Naive thymus-derived CD4-positive, alpha-beta T cell (primary cell): Measurements from ENCODE around the gene CIDEC. TPM values are rescaled to one million over a fixed set of nuclear protein-coding genes. Genes with fewer than 3 reads are reported as not detected.

Experiments
- ATAC-seq: fragments of 150-1000 bp; cut with Tn5 transposase; 2 replicates; pipeline ENCODE4 v1.10.0; 2021; ENCODE audit warnings: mild to moderate bottlenecking, moderate library complexity
- CTCF ChIA-PET: fragments of 350-600 bp; sonication (Branson Sonifier 250); formaldehyde crosslinking; loops from one replicate; lab custom pipeline; 2021; ENCODE audit warnings: antibody characterized with exemption; lab: Charles Lee
- POLR2A ChIA-PET: fragments of 350-600 bp; sonication (Branson Sonifier 250); formaldehyde crosslinking; loops from one replicate; lab custom pipeline; 2021; ENCODE audit warnings: antibody characterized with exemption, inconsistent platforms; lab: Charles Lee
- DNase-seq, 9 donors: peaks; one replicate each; pipeline versions ENCODE4 v3.0.0 to v3.0.0-alpha.2; 2020 to 2022; ENCODE audit warnings: mixed read lengths in 1 of 9
- H3K27ac ChIP-seq: one replicate; pipeline ENCODE4 v1.7.0; 2013; ENCODE audit warnings: mild to moderate bottlenecking, low read depth, low read length, moderate library complexity
- H3K27me3 ChIP-seq, 2 donors: one replicate each; pipeline ENCODE4 v1.7.0; 2013; ENCODE audit warnings: low read length in 2 of 2, mild to moderate bottlenecking in 2 of 2, moderate library complexity in 2 of 2; ENCODE audit not compliant: control insufficient read depth in 2 of 2, insufficient read depth in 2 of 2
- H3K36me3 ChIP-seq, 3 experiments: 1 replicate in 2 of 3; 2 replicates in 1 of 3; pipeline ENCODE4 v1.7.0; 2013; ENCODE audit warnings: low read length in 3 of 3, mild to moderate bottlenecking in 3 of 3, moderate library complexity in 1 of 3; ENCODE audit not compliant: insufficient read depth in 3 of 3, control insufficient read depth in 2 of 3
- H3K4me1 ChIP-seq, 2 donors: one replicate each; pipeline ENCODE4 v1.7.0; 2013; ENCODE audit warnings: low read length in 2 of 2, mild to moderate bottlenecking in 2 of 2, moderate library complexity in 1 of 2; ENCODE audit not compliant: control insufficient read depth in 2 of 2, insufficient read depth in 2 of 2
- H3K4me3 ChIP-seq: 2 replicates; pipeline ENCODE4 v1.7.0; 2013; ENCODE audit warnings: mild to moderate bottlenecking, low read length
- H3K9me3 ChIP-seq, 3 experiments: 1 replicate in 2 of 3; 2 replicates in 1 of 3; pipeline ENCODE4 v1.7.0; 2013; ENCODE audit warnings: low read length in 3 of 3; ENCODE audit not compliant: control insufficient read depth in 2 of 3
- H3K27ac Mint-ChIP-seq, 9 donors: one replicate each; pipeline ENCODE4 v1.8.0; 2020 to 2022; ENCODE audit warnings: mixed read lengths in 9 of 9, mild to moderate bottlenecking in 8 of 9, moderate library complexity in 5 of 9, inconsistent platforms in 2 of 9
- H3K27me3 Mint-ChIP-seq, 5 donors: one replicate each; pipeline ENCODE4 v1.8.0; 2021 to 2022; ENCODE audit warnings: mixed read lengths in 5 of 5, mild to moderate bottlenecking in 1 of 5
- H3K36me3 Mint-ChIP-seq, 5 donors: one replicate each; pipeline ENCODE4 v1.8.0; 2020 to 2022; ENCODE audit warnings: mixed read lengths in 5 of 5, mild to moderate bottlenecking in 3 of 5, inconsistent platforms in 1 of 5
- H3K4me1 Mint-ChIP-seq, 7 donors: one replicate each; pipeline ENCODE4 v1.8.0; 2020 to 2022; ENCODE audit warnings: mixed read lengths in 7 of 7, mild to moderate bottlenecking in 3 of 7, inconsistent platforms in 1 of 7
- H3K4me3 Mint-ChIP-seq, 10 donors: one replicate each; pipeline ENCODE4 v1.8.0; 2020 to 2022; ENCODE audit warnings: mild to moderate bottlenecking in 10 of 10, mixed read lengths in 10 of 10, moderate library complexity in 6 of 10, inconsistent platforms in 2 of 10
- H3K9me3 Mint-ChIP-seq, 11 donors: one replicate each; pipeline ENCODE4 v1.8.0; 2020 to 2022; ENCODE audit warnings: mixed read lengths in 11 of 11, mild to moderate bottlenecking in 4 of 11, inconsistent platforms in 1 of 11, moderate library complexity in 1 of 11
- intact Hi-C, 2 donors: fragments of 100-400 bp; cut with micrococcal nuclease; formaldehyde crosslinking; loops; one replicate each; pipeline ENCODE4 v1.15.1; 2023
- polyA plus RNA-seq, 2 donors: library from polyadenylated mRNA; unstranded; fragments of 300-500 nt; fragmentation: Illumina TruSeq; gene quantifications; one replicate each; pipeline ENCODE4 v1.2.3, GENCODE V29; 2021
- total RNA-seq, 6 experiments: library from RNA in 5 of 6; stranded (reverse) in 5 of 6; gene quantifications; 1 replicate in 5 of 6; 2 replicates in 1 of 6; pipeline ENCODE4 v1.2.3 and lab custom pipeline; 2021 to 2026

The CIDEC gene, protein sequence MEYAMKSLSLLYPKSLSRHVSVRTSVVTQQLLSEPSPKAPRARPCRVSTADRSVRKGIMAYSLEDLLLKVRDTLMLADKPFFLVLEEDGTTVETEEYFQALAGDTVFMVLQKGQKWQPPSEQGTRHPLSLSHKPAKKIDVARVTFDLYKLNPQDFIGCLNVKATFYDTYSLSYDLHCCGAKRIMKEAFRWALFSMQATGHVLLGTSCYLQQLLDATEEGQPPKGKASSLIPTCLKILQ
- total RNA-seq: not detected
- polyA plus RNA-seq: not detected
- total RNA-seq (lab: John Stamatoyannopoulos, UW): not detected

DNA sequence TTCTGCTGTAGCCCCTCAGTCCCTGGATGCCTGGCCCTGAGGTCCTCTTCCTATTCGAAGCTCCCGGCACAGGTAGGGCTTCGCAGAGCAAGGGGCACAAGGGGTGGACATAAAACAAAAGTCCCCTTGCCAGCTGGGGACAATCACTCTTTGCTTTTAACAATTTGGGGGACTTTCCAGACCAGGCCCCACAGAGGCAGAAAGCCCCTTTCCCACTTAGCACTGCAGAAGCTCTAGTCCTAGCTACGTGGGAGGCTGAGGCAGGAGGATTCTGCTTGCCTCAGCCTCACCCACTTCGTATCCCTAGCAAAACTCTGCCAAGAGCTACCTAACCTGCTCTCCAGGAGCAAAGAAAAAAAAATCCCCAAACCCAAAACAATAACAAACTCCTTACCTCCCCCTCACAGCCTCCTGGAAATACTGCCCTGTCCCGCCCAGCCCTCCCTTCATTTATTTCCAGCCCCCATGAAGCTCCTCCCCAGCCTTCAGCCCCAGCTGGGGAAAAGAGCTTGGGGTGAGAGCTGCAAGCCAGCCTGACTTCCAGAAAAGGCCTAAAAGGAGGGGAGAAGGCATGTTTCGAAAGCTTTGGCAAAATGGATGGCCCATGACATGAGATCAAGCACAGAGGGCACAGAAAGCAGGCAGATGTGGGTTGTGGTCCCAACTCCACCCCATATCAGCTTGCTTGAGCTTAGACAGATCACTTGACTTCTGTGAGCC is at the start of gene CIDEC:
Gene CIDEC, minus strand, starts transcription at position 424 of the 720 bp plus-strand sequence. CDS start 1,767 bp downstream, outside the sequence.
- DNase-seq (no peak), ATAC-seq (no peak)
- no peaks in the 10 kb centered on the region for H3K36me3 ChIP-seq
- intact Hi-C loops: no loop called here
- H3K4me1 ChIP-seq: no peaks in the 10 kb centered on the region
- no peak within 1 kb of the TSS for H3K4me3 ChIP-seq
- peaks cover 0 to 5% (median 0%) of the 10 kb centered on the region in 5 donors for H3K27me3 Mint-ChIP-seq
- ChIA-PET CTCF (no interaction called here), POLR2A (interaction anchor here (1.1 kb wide), 1 partner anchor 10 kb away, joined by 3 read pairs; no protein-coding TSS in a partner anchor)
- H3K27me3 ChIP-seq: no peaks in the 10 kb centered on the region
- no peaks in the 10 kb centered on the region for H3K9me3 ChIP-seq
- H3K27ac ChIP-seq: no peak within 1 kb of the TSS
- H3K36me3 Mint-ChIP-seq: peaks cover 0 to 3% (median 0%) of the 10 kb centered on the region in 5 donors
- H3K27ac Mint-ChIP-seq: no peak within 1 kb of the TSS
- no peaks in the 10 kb centered on the region for H3K4me1 Mint-ChIP-seq
- no peak within 1 kb of the TSS for H3K4me3 Mint-ChIP-seq
- no peaks in the 10 kb centered on the region for H3K9me3 Mint-ChIP-seq

DNA sequence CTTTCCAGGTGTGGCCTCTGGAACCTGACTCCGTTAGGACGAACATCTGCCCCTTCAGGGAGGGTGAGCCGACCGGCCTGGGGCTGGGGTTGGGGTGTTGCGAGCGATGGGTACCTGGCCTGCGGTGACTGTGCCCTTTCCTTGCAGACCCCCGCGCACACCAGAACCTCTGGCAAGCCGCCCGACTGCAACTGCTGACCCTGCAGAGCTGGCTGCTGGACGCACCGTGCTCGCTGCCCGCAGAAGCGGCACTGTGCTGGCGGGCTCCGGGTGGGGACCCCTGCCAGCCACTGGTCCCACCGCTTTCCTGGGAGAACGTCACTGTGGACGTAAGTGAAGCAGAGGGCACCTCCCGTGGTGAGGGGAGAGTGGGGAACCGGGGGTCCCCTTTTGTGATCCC is 48.1 kb upstream of the CIDEC start:
- Histone ChIP-seq H3K27ac (no peak overlapping the region), H3K4me1 (peaks cover 8% of the 10 kb centered on the region in 2 donors), H3K27me3 (no peaks in the 10 kb centered on the region), H3K4me3 (no peak overlapping the region), H3K36me3 (no peaks in the 10 kb centered on the region), H3K9me3 (no peaks in the 10 kb centered on the region)
- Mint-ChIP-seq H3K4me3 (no peak overlapping the region), H3K27ac (no peak overlapping the region), H3K27me3 (peaks cover 0 to 8% (median 0%) of the 10 kb centered on the region in 5 donors), H3K36me3 (no peaks in the 10 kb centered on the region), H3K9me3 (peaks cover 0 to 2% (median 0%) of the 10 kb centered on the region in 11 donors), H3K4me1 (peaks cover 11 to 24% (median 18%) of the 10 kb centered on the region in 7 donors)
- ChIA-PET POLR2A (interaction anchor here (2.3 kb wide), 1 partner anchor 37 kb away, joined by 8 read pairs; the partner anchor contains the start of gene JAGN1), CTCF (no interaction called here)
- intact Hi-C loops: no loop called here
- ATAC-seq (no peak), DNase-seq (no peak)

DNA sequence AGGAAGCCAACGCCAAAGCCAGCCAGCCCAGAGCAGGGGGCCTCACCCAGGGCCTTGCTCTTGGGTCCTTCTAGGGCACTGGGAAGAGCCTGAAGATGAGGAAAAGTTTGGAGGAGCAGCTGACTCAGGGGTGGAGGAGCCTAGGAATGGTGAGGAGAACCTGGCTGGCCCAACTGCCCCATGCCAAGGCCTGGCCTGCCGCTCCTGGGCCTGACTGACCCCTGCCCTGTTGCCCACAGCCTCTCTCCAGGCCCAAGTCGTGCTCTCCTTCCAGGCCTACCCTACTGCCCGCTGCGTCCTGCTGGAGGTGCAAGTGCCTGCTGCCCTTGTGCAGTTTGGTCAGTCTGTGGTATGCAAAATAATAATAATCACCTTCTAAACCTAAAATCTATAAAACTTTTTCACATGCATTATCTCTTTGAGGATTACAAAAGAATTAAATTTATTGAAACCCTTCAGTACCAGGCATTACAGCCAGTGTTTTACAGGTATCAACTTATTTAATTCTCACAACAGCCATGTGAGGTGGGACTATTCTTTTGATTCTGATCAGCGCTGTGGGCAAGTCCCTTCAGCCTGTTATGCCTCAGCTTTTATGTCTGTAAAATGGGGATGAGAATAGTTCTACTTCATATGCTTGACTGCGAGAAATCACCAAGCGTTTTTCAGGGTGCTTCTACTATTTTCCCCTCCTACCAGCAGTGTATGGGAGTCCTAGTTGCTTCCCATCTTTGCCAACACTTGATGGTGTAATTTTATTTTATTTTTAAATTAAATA is 38.4 kb upstream of the CIDEC start:
- CTCF ChIA-PET: no interaction called here
- Histone ChIP-seq H3K4me3 (no peak overlapping the region), H3K27ac (no peak overlapping the region), H3K9me3 (no peaks in the 10 kb centered on the region), H3K36me3 (no peaks in the 10 kb centered on the region), H3K27me3 (no peaks in the 10 kb centered on the region), H3K4me1 (peaks cover 0 to 11% of the 10 kb centered on the region in 2 donors)
- DNase-seq (no peak), ATAC-seq (no peak)
- intact Hi-C loops: no loop called here
- Mint-ChIP-seq H3K9me3 (peaks cover 0 to 3% (median 0%) of the 10 kb centered on the region in 11 donors), H3K27ac (peak overlapping the region in 2 of 9 donors; percentile 13 to 14), H3K27me3 (peaks cover 0 to 4% (median 0%) of the 10 kb centered on the region in 5 donors), H3K36me3 (no peaks in the 10 kb centered on the region), H3K4me3 (peak overlapping the region in 1 of 10 donors; percentile 62), H3K4me1 (peaks cover 0 to 13% (median 8%) of the 10 kb centered on the region in 7 donors)
- POLR2A ChIA-PET: interaction anchor here (1.1 kb wide), 1 partner anchor 15 kb away, joined by 3 read pairs; the partner anchor contains the start of gene CRELD1

DNA sequence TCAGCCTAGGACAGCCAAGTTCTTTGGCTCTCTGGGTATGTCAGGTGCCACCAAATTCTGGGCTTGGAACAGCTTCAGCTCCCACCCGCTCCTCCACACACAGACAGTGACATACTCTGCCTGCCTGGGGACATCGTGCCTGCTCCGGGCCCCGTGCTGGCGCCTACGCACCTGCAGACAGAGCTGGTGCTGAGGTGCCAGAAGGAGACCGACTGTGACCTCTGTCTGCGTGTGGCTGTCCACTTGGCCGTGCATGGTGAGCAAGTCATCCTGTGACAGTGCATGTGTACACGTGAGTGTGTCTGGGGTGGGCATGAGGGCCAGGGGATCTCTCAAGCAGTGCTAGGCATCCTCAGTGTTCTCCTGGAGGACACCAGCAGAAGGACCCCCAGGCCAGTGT is 37.8 kb upstream of the CIDEC start:
- Mint-ChIP-seq H3K27me3 (peaks cover 0 to 4% (median 0%) of the 10 kb centered on the region in 5 donors), H3K27ac (peak overlapping the region in 2 of 9 donors; percentile 13 to 51), H3K36me3 (no peaks in the 10 kb centered on the region), H3K4me3 (peak overlapping the region in 3 of 10 donors; percentile 5 to 14 (median 13)), H3K9me3 (peaks cover 0 to 3% (median 0%) of the 10 kb centered on the region in 11 donors), H3K4me1 (peaks cover 0 to 13% (median 8%) of the 10 kb centered on the region in 7 donors)
- H3K36me3 ChIP-seq: no peaks in the 10 kb centered on the region
- intact Hi-C loops: loop anchor here in 1 of 2 donors (2.0 kb wide), 1 partner anchor 15 kb away; the partner anchor contains the start of gene CRELD1
- H3K4me3 ChIP-seq: no peak overlapping the region
- H3K9me3 ChIP-seq: no peaks in the 10 kb centered on the region
- ChIA-PET CTCF (no interaction called here), POLR2A (interaction anchor here (1.1 kb wide), 1 partner anchor 16 kb away, joined by 3 read pairs; the partner anchor contains the start of gene CRELD1)
- no peak for ATAC-seq
- H3K4me1 ChIP-seq: peaks cover 0 to 11% of the 10 kb centered on the region in 2 donors
- H3K27me3 ChIP-seq: no peaks in the 10 kb centered on the region
- H3K27ac ChIP-seq: no peak overlapping the region
- DNase-seq: no peak

DNA sequence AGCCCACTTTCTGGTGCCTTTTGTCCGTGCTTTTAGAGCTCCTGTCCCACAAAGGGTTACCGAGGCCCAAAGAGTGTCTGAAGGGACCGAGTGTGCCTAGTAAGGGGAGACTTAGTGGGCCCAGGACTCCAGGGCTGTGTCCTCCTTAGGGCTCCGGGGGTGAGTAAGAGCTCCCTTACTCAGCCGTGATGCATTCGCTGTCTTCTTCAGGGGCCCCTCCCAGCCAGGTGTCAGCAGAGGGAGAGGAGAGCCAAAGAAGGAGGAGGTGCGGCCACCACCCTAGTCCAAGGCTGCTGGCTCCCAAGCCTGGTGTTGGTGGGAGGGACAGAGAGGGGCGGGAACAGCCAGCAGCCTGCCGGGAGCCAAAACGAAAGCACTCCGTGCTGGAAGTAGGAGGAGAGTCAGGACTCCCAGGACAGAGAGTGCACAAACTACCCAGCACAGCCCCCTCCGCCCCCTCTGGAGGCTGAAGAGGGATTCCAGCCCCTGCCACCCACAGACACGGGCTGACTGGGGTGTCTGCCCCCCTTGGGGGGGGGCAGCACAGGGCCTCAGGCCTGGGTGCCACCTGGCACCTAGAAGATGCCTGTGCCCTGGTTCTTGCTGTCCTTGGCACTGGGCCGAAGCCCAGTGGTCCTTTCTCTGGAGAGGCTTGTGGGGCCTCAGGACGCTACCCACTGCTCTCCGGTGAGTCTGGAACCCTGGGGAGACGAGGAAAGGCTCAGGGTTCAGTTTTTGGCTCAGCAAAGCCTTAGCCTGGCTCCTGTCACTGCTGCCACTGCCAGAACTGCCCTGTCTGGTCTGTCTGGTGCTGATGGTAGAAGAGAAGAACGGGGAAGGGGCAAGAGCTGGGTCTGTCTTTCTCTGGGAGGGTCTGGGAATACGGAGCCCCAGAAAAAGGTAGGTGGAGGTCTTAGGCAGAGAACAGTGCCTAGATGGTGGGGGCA is 37.0 kb upstream of the CIDEC start, which contains the start of gene IL17RC:
Gene IL17RC, plus strand, starts transcription at position 365 of the 947 bp plus-strand sequence. Its CDS starts 218 bp downstream, at position 583.
- POLR2A ChIA-PET: interaction anchor here (0.9 to 2.1 kb wide), 2 partner anchors 15 to 18 kb away, joined by 3 to 18 read pairs; partner anchors contain the start of gene CRELD1
- H3K27me3 Mint-ChIP-seq: no peaks in the 10 kb centered on the region

More for the DNA sequence above, 37.0 kb upstream of the CIDEC start, which contains the start of gene IL17RC:
- Histone ChIP-seq H3K9me3 (no peaks in the 10 kb centered on the region), H3K27ac (no peak within 1 kb of the TSS), H3K4me3 (peak within 1 kb of the TSS; percentile 48), H3K4me1 (peaks cover 0 to 11% of the 10 kb centered on the region in 2 donors), H3K27me3 (no peaks in the 10 kb centered on the region), H3K36me3 (no peaks in the 10 kb centered on the region)
- Mint-ChIP-seq H3K27ac (peak within 1 kb of the TSS in 6 of 9 donors; percentile 19 to 80 (median 62)), H3K9me3 (no peaks in the 10 kb centered on the region), H3K4me1 (peaks cover 0 to 18% (median 8%) of the 10 kb centered on the region in 7 donors), H3K36me3 (no peaks in the 10 kb centered on the region), H3K4me3 (peak within 1 kb of the TSS; percentile 72 to 86 (median 79))
- peak in 2 of 9 donors; percentile 9 to 18 for DNase-seq
- intact Hi-C loops: loop anchor here (1.0 to 2.0 kb wide), 2 partner anchors 16 kb away; partner anchors contain the start of gene CRELD1 (in 2 of the 2)
- ATAC-seq: peak; percentile 40
- CTCF ChIA-PET: no interaction called here
